ENCODE results near the gene KRIT1.

Gene KRIT1

DNA sequence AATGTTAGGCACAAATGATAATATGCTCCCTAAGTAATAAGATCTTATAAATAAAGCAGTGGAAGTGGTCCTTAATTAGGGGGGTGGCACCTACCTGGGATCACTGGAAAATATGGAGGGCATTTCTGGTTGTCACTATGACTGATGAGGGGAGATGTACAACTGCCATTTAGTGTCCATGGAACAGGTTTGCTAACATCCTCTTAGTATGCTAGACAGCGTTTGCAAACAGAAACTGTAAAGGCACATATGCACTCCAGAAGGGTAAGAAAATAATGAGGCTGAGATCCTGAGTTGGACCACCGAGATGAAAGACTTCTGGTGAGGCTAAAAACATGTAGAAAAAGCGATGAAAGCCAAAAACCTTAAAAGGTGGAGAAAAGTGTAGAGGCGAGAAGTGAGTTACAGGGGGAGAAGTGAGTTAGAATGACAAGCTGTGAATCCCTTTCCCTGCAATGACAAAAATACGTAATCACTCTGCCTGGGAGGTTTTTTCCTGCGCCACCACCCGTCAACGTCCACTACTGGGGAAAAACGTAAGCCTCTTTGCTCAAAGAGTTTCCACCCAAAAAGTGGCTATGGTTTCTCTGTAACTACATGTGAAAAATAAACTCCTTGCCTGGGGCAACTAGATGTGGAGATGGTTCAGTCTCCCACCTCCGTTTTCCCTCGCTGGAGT is 767 bp downstream of the KRIT1 start:
- peak overlapping the region; percentile 10; the same call in 1 of the 2 replicates for H2AFZ ChIP-seq (ENCODE audit: low read length)
- H3K27me3 ChIP-seq (ENCODE audit: insufficient read depth, low read length), result no peaks in the 10 kb centered on the region
- peaks cover 26% of the 10 kb centered on the region for H3K36me3 ChIP-seq (ENCODE audit: insufficient read depth, low read length)
- H3K4me2 ChIP-seq (ENCODE audit: low read length), result peak overlapping the region; percentile 98
- no peaks in the 10 kb centered on the region for H3K9me3 ChIP-seq (ENCODE audit: low read length)
- no peak for TF ChIP-seq EZH2 (IDR thresholded peaks at IDR 0.05; ENCODE audit: borderline replicate concordance, low read length)
- TF ChIP-seq, protein P1, sequence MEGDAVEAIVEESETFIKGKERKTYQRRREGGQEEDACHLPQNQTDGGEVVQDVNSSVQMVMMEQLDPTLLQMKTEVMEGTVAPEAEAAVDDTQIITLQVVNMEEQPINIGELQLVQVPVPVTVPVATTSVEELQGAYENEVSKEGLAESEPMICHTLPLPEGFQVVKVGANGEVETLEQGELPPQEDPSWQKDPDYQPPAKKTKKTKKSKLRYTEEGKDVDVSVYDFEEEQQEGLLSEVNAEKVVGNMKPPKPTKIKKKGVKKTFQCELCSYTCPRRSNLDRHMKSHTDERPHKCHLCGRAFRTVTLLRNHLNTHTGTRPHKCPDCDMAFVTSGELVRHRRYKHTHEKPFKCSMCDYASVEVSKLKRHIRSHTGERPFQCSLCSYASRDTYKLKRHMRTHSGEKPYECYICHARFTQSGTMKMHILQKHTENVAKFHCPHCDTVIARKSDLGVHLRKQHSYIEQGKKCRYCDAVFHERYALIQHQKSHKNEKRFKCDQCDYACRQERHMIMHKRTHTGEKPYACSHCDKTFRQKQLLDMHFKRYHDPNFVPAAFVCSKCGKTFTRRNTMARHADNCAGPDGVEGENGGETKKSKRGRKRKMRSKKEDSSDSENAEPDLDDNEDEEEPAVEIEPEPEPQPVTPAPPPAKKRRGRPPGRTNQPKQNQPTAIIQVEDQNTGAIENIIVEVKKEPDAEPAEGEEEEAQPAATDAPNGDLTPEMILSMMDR (IDR thresholded peaks at IDR 0.05; ENCODE audit: low read length), result peak; percentile 23; the same call in 1 of the 2 replicates
- H3K27ac ChIP-seq (ENCODE audit: low read depth, low read length, poor library complexity, severe bottlenecking), result peak overlapping the region; percentile 84
- H3F3A ChIP-seq (ENCODE audit: insufficient read depth, low read length), result no peaks in the 10 kb centered on the region
- H3K9me2 ChIP-seq (ENCODE audit: low read depth, low read length), result no peaks in the 10 kb centered on the region
- peak overlapping the region; percentile 81 for H3K4me3 ChIP-seq (ENCODE audit: low read depth, low read length, poor library complexity, severe bottlenecking)
- peaks cover 32% of the 10 kb centered on the region for H3K4me1 ChIP-seq (ENCODE audit: insufficient read depth, low read length, severe bottlenecking)
- H3K79me2 ChIP-seq (ENCODE audit: insufficient read depth, low read length), result peaks cover 54% of the 10 kb centered on the region
- H4K20me1 ChIP-seq (ENCODE audit: insufficient read depth, low read length), result no peaks in the 10 kb centered on the region
- H3K9ac ChIP-seq (ENCODE audit: low read length), result peak overlapping the region; percentile 79

DNA sequence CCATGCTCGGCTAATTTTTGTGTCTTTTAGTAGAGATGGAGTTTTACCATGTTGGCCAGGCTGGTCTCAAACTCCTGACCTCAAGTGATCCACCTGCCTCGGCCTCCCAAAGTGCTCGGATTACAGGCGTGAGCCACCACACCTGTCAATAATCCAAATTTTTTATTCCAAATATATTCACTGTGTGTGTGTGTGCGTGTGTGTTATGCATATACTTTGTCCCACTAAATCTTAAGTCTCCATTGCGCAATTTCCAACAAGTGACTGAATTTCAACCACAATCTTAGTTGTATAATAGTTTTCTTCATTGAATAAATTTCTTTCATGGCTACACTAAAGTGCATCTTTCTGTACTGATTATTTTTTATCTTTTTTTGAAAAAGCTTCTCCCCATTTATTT is 2.7 kb downstream of the KRIT1 start:
- H3F3A ChIP-seq (ENCODE audit: insufficient read depth, low read length), result no peaks in the 10 kb centered on the region
- H2AFZ ChIP-seq (ENCODE audit: low read length), result no peak overlapping the region
- TF ChIP-seq EZH2 (IDR thresholded peaks at IDR 0.05; ENCODE audit: borderline replicate concordance, low read length), result no peak
- TF ChIP-seq, protein P1 (IDR thresholded peaks at IDR 0.05; ENCODE audit: low read length), result no peak
- H3K9me2 ChIP-seq (ENCODE audit: low read depth, low read length), result no peaks in the 10 kb centered on the region
- no peaks in the 10 kb centered on the region for H3K9me3 ChIP-seq (ENCODE audit: low read length)
- peaks cover 45% of the 10 kb centered on the region for H3K36me3 ChIP-seq (ENCODE audit: insufficient read depth, low read length)
- H3K79me2 ChIP-seq (ENCODE audit: insufficient read depth, low read length), result peaks cover 34% of the 10 kb centered on the region
- H3K9ac ChIP-seq (ENCODE audit: low read length), result no peak overlapping the region
- H3K4me2 ChIP-seq (ENCODE audit: low read length), result no peak overlapping the region
- no peaks in the 10 kb centered on the region for H3K27me3 ChIP-seq (ENCODE audit: insufficient read depth, low read length)
- H4K20me1 ChIP-seq (ENCODE audit: insufficient read depth, low read length), result no peaks in the 10 kb centered on the region
- peaks cover 25% of the 10 kb centered on the region for H3K4me1 ChIP-seq (ENCODE audit: insufficient read depth, low read length, severe bottlenecking)
- H3K4me3 ChIP-seq (ENCODE audit: low read depth, low read length, poor library complexity, severe bottlenecking), result no peak overlapping the region
- H3K27ac ChIP-seq (ENCODE audit: low read depth, low read length, poor library complexity, severe bottlenecking), result no peak overlapping the region

DNA sequence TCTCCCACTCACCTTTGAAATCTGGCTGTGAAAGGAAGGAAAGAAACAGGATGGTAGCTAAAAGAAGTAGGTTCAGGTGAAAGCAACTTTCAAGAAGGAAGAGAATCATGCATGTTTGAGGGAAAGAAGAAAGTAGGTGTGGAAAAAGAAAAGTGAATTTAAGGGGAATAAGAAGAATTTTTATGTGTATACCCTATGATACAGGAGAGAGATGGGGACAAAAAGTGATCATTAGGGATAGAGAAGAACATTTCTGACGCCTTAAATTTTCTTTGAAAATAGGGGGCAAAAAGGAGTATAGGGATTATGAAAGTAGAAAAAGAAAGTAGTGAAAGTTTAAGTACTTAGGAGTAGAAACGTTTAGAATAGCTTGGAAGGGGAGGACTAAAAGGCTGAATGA is 15.2 kb downstream of the KRIT1 start:
- TF ChIP-seq, protein P1 (IDR thresholded peaks at IDR 0.05; ENCODE audit: low read length), result no peak
- no peak for TF ChIP-seq EZH2 (IDR thresholded peaks at IDR 0.05; ENCODE audit: borderline replicate concordance, low read length)
- H3K9me2 ChIP-seq (ENCODE audit: low read depth, low read length), result no peaks in the 10 kb centered on the region
- H3K4me3 ChIP-seq (ENCODE audit: low read depth, low read length, poor library complexity, severe bottlenecking), result no peak overlapping the region
- H3K4me1 ChIP-seq (ENCODE audit: insufficient read depth, low read length, severe bottlenecking), result no peaks in the 10 kb centered on the region
- peaks cover 7% of the 10 kb centered on the region; the same call in 1 of the 2 replicates for H3K9me3 ChIP-seq (ENCODE audit: low read length)
- H3K27me3 ChIP-seq (ENCODE audit: insufficient read depth, low read length), result no peaks in the 10 kb centered on the region
- no peaks in the 10 kb centered on the region for H4K20me1 ChIP-seq (ENCODE audit: insufficient read depth, low read length)
- no peak overlapping the region for H3K4me2 ChIP-seq (ENCODE audit: low read length)
- no peak overlapping the region for H2AFZ ChIP-seq (ENCODE audit: low read length)
- H3F3A ChIP-seq (ENCODE audit: insufficient read depth, low read length), result no peaks in the 10 kb centered on the region; the same call in 1 of the 2 replicates
- H3K27ac ChIP-seq (ENCODE audit: low read depth, low read length, poor library complexity, severe bottlenecking), result no peak overlapping the region
- H3K79me2 ChIP-seq (ENCODE audit: insufficient read depth, low read length), result no peaks in the 10 kb centered on the region
- no peak overlapping the region for H3K9ac ChIP-seq (ENCODE audit: low read length)
- peaks cover 95% of the 10 kb centered on the region for H3K36me3 ChIP-seq (ENCODE audit: insufficient read depth, low read length)

All from OCI-LY1 (cell line).